SK-MEL-5 (cell line): ENCODE results near the gene KCNG2. TPM values are rescaled to one million over a fixed set of nuclear protein-coding genes. Genes with fewer than 3 reads are reported as not detected.

Source experiments
- DNase-seq: peaks from one replicate; pipeline ENCODE4 v3.0.0-alpha.2; 2016; ENCODE audit warnings: low read depth, low spot score
- in situ Hi-C: cut with HindIII; loops from 2 replicates; pipeline ENCODE4 v1.10.0; 2016; ENCODE audit warnings: low sequenced_read_pairs, high pct_unique_total_duplicates, low pct_unique_long_range_greater_than_20kb
- total RNA-seq: library from RNA; depleted of rRNA; stranded (reverse); fragments of >200 nt; shearing (Covaris generic); gene quantifications from 2 replicates; pipeline ENCODE4 v1.2.3, GENCODE V29; 2014

KCNG2 gene
- total RNA-seq, 1 experiment from 2014 or later: not detected

DNA sequence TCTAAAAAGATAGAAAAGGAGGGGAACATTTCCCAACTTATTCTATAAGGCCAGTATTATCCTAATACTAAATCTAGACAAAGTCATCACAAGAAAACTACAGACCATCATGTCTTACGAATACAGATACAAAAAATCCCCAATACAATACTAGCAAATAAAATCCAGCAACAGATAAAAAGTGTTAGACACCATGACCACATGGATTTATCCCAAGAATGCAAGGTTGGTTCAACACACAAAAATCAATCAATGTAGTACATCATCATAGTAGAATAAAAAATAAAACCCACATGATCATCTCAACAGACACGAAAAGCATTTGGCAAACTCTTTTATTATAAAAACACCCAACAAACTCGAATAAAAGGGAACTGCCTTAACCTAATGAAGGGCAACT, 135.2 kb downstream of the KCNG2 start:
- DNase-seq: no peak
- in situ Hi-C loops: no loop called here

DNA sequence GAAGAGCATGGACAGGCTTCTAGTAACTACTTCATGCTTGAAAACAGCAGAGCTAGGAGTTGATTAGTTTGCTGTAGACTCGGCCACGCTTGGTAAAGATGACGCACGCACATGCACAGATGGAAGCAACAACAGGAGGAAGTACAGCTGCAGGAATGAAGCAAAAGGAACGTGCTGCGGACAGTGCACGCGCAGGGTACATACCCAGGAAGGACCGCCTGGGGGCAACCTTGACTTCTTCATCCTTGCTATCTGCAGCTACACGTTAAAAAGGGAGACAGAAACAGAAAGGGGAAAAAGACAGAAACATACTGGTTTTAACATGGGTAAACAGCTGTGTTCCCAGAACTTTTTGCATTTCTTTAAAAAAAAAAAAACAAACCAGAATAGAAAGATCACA, 136.0 kb downstream of the KCNG2 start:
- in situ Hi-C loops: no loop called here
- no peak for DNase-seq

GRCh38 chr18:79934311-79935097, 136.8 kb downstream of the KCNG2 start:
- in situ Hi-C loops: no loop called here

DNA sequence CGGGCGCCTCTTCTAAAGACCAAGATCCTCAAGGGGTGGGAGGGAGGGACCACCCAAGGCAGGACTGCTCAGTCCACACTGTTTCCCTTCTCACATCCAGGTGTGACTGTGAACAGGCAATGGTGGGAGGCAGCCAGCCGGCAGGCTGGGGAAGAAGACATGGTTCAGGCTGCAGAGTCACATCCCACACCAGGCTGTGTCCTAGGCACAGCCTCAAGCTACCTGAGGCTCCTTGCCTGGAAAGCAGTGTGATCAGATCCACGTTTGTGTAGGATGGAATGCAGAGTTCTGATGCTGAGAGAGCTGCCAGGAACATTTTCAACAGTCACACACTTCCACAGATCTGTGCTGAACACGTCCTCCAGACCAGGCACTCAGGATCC, 137.4 kb downstream of the KCNG2 start:
- DNase-seq: no peak
- in situ Hi-C loops: no loop called here

More at GRCh38 chr18:79934311-79935097, 136.8 kb downstream of the KCNG2 start:
- no peak for DNase-seq

- no peak for DNase-seq
- in situ Hi-C loops: no loop called here
Observed at GRCh38 chr18:79935499-79935898, 137.8 kb downstream of the KCNG2 start.

- in situ Hi-C loops: no loop called here
- no peak for DNase-seq
Observed at GRCh38 chr18:79935925-79936324, 138.2 kb downstream of the KCNG2 start.

DNA sequence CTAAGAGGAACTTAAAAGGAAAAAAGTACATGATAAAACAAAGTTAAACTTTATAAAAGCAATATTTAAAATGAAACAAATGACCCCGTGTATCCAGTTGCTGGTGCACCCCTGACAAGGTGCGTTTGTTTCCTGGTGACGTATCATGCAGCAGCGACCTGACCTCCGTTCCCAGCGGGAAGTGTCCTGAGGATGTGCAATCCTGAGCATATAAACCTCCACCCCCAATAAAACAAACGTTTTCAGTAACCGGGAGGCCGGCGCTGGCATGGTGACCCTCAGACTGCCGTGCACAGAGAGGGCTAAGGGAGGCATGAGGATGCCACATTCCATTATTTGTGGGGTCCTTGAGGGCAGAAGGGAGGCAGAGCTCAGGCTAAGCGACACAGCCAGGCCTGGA, 138.9 kb downstream of the KCNG2 start:
- DNase-seq: no peak
- in situ Hi-C loops: no loop called here

GRCh38 chr18:79937103-79937860, 139.5 kb downstream of the KCNG2 start:
- no peak for DNase-seq
- in situ Hi-C loops: no loop called here

DNA sequence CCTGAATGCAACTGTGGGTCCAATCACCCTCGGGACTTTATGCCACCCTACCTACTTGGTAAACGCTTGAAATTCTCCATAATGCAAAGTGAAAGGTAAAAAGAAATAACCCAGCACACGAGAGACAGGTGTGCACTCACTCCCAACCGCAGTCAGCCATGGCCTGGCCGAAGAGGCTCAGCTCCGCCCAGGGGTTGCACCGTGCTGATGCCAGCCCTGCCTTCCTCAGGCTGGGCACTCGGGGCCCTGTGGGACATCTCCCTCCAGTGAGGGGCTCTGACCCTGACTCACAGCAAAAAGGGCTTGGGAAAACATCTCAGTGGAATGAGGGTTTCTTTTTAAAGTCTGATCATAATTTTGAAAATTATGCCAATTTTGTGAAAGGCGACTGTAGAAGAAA, 140.5 kb downstream of the KCNG2 start:
- no peak for DNase-seq
- in situ Hi-C loops: no loop called here

DNA sequence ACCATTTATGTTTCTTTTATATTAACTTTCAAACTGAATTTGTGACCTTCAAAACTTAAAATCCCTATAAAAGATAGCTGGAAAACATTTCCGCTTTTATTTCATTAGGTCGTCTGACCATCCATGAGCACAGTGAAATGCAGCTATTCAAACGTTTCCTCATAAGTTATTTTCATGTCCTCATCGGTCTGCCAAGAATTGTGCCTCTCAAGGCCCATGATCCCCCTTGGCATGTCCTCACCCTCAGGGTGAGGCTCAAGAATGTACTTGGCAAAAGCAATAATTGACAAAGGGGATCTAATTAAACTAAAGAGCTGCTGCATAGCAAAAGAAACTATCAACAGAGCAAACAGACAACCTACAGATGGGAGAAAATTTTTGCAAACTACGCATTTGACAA, 141.4 kb downstream of the KCNG2 start:
- no peak for DNase-seq
- in situ Hi-C loops: no loop called here

DNA sequence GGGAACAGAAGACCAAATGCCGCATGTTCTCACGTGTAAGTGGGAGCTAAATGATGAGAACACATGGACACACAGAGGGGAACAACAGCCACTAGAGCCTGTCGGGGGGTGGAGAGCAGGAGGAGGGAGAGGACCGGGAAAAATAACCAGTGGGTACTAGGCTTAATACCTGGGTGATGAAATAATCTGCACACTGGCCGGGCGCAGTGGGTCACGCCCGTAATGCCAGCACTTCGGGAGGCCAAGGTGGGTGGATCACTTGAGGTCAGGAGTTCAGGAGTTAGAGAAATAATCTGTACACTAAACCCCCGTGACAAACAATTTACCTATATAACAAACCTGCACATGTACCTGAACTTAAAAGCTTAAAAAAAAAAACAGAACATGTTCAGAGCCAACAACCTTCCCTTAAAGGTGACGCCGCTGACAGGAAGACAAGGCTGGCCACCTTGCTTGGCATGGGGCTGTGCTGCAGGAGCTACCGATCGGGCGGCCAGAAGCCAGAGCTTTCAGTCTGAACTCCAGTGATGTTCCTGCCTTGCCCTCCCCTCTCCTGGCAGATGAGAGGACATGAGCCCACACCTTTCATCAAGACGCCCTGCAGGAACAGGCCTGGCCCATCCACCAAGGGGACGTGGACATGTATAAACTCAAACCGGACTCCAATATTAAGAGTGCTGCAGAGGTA, 142.5 kb downstream of the KCNG2 start:
- in situ Hi-C loops: no loop called here
- DNase-seq: no peak

GRCh38 chr18:79940814-79941472, 143.2 kb downstream of the KCNG2 start:
- DNase-seq: no peak
- in situ Hi-C loops: no loop called here

DNA sequence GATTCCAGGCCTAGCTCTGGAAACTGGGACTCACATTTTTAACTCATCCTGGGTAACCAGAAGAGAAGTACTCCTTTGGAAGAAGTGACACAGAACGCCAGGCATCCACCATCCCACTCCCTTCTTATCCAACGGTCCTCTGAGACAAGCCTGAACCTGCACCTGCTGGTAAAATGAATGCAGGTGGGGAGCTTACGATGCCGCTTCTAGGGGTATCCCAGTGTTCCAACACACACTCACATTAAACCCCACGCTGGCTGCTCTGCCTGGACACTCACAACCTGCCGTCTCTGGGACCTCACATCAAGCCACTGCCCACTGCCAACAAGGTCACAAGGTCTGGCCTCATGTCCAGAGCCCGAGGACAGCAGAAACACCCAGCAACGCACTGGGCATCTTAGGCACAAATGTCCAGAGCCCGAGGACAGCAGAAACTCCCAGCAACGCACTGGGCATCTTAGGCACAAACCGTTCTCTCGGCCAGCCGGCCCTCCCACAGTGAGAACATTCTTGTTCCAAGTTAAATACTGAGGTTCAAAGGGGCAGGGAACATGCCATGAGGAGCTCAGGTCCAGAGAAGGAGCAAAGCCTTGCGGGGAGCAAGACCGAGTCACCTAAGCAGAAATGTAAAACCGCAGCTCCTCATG, 143.9 kb downstream of the KCNG2 start:
- DNase-seq: no peak
- in situ Hi-C loops: no loop called here

DNA sequence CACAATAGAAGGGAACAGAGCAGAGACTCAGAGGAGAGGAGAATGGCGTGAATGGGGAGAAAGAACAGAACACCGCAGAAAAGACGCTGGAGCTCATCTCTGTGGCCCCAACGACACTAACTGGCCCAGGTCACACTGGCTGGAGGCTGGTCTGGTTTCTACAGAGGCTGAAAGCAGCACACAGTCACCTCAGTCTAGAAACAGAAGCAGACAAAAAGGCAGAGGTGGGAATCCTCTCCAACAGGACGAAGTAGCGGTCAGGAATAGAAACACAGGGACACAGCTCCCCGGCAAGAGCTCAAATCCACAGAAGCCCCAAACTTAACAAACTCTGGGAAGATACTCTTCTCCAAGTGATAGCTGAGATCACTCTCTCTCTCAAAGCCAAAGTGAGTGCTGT, 144.5 kb downstream of the KCNG2 start:
- no peak for DNase-seq
- in situ Hi-C loops: no loop called here

DNA sequence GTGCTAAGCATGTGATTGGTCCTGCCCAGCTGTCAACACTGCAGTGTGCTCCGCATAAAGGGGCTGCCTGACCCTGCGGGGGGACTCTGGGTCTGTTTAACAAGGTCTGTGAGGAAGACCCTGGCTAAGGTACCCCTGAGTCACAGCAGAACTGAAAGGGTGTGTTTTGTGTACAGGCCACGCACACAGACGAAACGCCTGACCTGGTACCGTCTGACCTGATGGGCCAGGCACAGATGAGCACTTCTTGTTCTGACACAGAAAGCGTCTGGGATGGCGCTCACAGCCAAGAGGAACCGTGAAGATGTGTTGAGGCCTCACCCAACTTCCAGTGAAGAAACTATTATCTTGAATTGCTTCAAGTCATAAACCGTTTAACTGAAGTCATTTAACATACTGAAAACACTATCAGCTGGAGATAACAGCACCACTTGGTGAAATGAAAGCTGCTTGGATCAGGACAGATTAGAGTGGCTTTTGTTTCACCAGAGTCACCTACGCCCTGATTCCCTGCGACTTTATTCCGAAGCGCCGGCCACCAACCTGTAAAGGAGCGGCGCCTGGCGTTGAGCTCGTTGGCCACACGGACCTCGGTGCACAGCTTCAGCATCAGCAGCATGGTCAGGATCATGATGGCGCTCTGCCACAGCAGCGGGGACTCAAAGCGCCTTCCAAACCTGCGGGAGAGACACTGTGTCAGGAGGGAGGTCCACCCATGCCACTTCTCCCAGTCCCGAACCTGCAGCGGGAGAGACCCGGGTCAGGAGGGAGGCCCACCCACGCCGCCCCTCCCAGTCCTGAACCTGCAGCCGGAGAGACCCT, 145.3 kb downstream of the KCNG2 start:
- in situ Hi-C loops: no loop called here
- no peak for DNase-seq

DNA sequence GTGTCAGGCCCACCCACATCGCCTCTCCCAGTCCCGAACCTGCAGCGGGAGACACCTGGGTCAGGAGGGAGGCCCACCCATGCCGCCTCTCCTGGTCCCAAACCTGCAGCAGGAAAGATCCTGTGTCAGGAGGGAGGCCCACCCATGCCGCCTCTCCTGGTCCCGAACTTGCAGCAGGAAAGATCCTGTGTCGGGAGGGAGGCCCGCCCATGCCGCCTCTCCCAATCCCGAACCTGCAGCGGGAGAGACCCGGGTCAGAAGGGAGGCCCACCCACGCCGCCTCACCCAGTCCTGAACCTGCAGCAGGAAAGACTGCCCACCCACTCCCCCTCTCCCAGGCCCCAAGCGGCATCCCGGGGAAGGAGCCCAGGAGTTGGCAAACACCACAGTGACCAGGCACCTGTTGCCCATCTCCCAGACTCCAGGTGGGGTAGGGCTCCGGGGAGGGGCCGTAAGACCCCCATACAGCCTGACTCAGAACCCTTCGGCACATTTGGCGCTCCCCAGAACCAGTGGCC, 145.9 kb downstream of the KCNG2 start:
- DNase-seq: no peak
- in situ Hi-C loops: no loop called here
